GM18499 (cell line): ENCODE measurements around the gene HS6ST3.
A peak's percentile ranks its signal among the peaks of the same experiment; 100 is the strongest.
"Not testable (repeated sequence)": the region's sequence is repeated elsewhere in the genome, so short reads cannot be mapped to it uniquely, and the experiment has no call there.

ENCODE experiments used
- ATAC-seq: cut with Tn5 transposase; IDR thresholded peaks from one replicate; pipeline ENCODE4 v1.9.1; 2021; ENCODE audit warnings: moderate number of reproducible peaks; ENCODE audit not compliant: insufficient read depth, unreplicated experiment

HS6ST3 gene

GRCh38 chr13:96771486-96772367 is 681.8 kb downstream of the HS6ST3 start:
- peak; percentile 96 for ATAC-seq

GRCh38 chr13:96772426-96772825 is 682.5 kb downstream of the HS6ST3 start:
- ATAC-seq = no peak

DNA sequence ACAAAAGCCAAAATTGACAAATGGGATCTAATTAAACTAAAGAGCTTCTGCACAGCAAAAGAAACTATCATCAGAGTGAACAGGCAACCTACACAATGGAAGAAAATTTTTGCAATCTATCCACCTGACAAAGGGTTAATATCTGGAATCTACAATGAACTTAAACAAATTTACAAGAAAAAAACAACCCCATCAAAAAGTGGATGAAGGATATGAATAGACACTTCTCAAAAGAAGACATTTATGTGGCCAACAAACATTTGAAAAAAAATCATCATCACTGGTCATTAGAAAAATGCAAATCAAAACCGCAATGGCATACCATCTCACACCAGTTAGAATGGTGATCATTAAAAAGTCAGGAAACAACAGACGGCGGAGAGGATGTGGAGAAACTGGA is 688.4 kb downstream of the HS6ST3 start:
- ATAC-seq = not testable (repeated sequence)

GRCh38 chr13:96779691-96780090 is 689.8 kb downstream of the HS6ST3 start:
- no peak for ATAC-seq

GRCh38 chr13:96780105-96780504 is 690.2 kb downstream of the HS6ST3 start:
- no peak for ATAC-seq

DNA sequence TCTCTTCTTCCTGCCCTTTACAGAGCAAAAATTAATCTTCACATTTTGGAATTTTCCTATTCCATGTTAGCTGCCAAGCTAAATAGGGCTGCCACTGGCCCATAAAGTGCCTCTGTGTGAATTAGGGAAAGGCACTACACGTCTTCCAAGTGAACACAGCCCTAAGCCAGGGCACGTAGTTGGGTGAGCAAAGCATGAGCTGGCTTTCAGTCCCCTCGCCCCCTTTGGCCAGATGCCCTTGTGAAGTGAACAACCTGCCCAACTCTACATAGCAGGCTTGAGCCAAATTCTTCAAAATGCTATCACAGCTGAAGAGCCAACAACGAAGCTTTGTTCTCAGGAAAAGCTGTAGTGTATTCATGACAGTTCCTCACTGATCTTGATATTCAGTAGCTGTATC is 691.2 kb downstream of the HS6ST3 start:
- no peak for ATAC-seq

GRCh38 chr13:96782186-96782585 is 692.3 kb downstream of the HS6ST3 start:
- no peak for ATAC-seq

DNA sequence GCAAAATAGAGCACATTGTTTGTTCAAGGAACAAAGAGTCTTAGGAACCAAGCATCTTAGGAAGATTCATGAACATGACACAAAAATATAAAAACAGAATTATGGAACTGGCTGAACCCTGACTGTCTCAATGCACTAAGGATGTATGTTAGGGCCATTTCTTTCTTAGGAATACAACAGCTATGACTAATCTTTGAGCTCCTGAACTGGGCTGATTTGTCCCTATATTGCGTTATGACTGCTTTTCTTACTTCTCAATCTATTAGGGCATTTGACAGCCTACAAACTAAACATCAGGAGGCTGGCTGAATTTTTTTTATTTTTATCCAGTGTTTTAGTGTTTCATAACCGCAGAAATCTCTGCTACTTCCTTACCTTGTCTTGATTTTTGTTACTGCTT is 693.1 kb downstream of the HS6ST3 start:
- ATAC-seq = no peak

GRCh38 chr13:96783511-96783910 is 693.6 kb downstream of the HS6ST3 start:
- ATAC-seq = no peak

GRCh38 chr13:96785986-96786385 is 696.1 kb downstream of the HS6ST3 start:
- ATAC-seq = no peak

DNA sequence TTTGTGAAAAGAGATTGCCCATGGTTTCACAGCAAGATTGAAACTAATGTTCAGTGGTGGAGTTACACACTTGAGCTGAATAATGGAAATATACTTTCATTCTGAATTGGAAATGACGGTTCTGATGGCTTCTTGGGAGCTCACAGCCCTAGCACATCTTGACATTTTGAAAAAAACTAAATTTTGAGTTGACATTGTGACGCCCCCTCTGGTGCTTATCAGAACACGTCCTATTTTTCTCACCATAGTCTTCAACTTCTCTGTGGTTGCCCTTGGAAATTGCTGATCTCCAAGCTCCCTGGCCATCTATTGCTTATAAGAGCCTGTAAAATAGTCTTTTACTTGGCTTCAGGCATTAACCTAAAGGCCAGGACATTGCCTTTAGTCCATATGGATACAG is 702.3 kb downstream of the HS6ST3 start:
- ATAC-seq = no peak

DNA sequence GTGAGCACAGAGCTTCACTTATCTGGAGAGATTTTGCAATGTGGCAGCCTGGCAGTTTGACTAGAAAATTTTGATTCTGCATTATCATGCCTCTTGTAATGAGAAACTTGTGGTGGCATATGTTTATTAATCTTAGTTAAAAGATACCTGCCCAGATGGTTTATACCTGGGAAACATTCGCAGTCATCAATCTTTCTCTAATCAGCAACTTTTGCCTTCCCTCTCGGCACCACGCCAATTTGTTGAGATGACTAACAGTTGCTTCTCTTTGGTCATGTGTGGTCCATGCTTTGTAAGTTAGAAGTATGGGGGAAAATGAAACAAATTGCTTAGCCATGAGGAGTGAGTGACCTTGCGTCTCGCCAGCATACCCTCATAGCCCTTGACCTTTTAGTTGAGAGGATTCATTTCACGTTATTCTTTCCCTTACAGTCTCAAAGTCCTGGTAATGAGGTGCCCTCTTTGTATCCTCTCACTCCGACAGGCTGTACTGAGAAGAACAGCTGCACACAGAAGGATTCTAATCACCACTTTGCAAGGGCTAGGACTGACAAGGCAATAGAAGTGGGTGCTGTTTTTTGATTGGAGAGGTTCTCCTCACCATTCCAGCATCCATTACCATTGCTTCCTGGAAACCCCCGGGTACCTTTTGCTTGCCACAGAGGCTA is 703.0 kb downstream of the HS6ST3 start:
- no peak for ATAC-seq

DNA sequence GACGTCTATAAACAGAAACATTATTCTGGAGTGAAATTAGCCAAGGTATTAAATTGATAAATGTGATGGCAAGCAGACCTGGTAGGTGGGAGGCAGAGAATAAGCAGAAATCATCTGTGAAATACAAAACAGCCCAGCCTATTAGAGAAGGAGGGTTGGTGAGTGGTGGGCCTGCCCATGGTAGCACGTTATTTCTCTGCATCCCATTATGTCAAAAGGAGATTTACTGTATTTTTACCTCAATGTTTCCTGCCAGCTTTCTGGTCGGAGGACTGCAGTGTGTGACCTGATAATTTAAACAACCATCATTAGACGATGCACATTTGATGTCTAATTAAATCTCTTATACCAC is 703.5 kb downstream of the HS6ST3 start:
- ATAC-seq = no peak

DNA sequence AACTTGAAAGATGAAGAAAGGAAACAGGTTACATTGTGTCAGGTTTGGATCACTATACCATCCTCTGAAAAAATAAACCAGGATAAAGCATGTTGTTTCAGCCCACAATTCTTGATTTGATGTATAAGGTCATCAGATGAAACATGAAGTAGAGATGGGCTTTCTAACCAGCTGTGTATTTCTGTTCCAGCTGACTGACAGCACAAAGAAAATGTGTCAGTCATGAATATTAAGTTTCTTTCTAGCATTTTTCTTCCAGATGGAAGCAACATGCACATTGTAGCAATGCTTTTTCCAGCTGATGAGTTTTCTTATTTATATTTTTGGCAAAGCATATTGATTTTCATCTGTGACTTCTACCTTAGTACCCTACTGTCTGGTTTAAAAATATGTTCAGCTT is 704.8 kb downstream of the HS6ST3 start:
- ATAC-seq = no peak

DNA sequence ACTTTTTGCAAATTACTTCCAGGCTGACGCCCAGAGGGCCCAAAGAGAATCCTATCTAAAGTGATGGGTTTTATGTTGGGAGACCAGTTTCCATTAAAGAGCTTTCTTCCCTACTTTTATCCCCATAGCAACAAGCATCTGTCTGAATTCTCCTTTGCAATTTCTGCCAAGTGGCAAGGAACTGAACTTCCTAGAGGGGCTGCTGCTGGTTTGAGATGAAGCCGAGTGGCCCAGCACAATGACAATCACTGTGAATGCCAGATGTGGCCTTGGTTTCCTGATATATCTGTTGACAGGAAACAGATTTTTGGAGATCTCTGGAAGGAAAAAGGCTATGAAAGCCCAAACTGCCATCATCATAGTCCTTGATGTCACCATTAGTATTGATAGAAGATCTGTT is 705.8 kb downstream of the HS6ST3 start:
- no peak for ATAC-seq

- no peak for ATAC-seq
Observed at GRCh38 chr13:96796091-96796633, 706.3 kb downstream of the HS6ST3 start.

DNA sequence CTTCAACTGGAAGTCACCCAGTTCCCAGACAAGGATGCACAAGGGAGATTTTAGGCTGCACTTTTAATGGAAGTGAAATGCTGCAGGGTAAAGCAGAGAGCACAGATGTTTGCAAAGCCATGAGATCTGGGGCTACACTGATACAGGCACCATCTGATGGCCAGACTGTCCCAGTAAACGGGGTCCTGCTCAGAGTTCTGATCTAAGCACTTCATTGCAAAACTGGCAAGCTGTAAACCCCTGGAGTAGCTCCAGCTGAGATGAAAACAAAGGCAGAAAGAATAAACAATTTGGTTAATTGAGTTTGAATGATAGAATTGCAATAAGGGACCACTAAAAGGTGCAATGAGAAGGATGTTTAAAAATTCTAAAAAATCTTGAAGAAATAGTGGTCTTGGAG is 707.2 kb downstream of the HS6ST3 start:
- no peak for ATAC-seq

DNA sequence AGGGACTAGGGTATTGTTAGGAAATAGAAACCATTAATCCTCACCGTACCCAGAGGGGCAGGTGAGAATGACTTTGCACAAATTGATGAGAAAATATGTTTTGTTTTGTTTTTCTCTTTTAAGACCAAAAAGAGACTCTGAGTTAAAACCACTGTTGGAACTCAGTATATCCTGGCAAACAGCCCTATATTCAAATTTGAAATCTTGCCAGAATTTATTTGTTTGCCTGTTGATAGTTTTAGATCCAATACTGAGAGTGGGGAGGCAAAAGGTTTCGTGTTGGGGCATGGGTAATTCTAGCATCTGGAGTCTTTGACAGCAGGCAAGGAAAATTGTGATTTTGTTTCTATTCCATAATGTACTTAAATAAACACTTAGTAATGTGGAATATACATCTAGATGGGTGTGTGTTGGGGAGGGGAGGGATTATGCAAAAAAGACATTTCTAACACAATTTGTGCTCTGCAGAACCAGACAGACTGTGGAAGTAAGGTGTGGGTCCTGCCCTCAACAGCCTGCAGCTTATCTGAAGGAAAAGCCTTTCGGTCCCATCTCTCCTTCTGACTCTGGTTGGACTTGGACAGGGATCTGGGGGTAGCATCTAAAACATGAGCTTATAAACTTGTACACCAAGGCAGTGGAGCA is 713.7 kb downstream of the HS6ST3 start:
- ATAC-seq = no peak

DNA sequence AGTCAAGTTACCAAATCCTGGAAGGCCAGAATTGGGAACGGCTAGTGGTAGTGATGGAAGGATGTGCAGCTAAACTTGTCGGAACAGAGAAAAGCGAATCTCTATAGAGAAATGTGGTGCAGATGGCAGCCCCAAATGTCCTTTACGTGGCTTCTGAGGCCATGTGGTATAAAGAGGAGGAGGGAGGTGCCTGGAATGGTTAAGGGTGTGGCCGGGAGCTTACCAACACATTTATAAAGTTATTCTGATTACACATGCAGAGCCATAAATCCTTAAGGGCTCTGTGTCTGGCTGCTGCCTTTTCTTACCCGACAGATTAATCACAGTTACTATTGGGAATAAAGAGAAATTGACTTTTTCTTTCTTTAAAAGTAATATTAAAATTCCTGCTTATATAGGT is 714.3 kb downstream of the HS6ST3 start:
- ATAC-seq = no peak

DNA sequence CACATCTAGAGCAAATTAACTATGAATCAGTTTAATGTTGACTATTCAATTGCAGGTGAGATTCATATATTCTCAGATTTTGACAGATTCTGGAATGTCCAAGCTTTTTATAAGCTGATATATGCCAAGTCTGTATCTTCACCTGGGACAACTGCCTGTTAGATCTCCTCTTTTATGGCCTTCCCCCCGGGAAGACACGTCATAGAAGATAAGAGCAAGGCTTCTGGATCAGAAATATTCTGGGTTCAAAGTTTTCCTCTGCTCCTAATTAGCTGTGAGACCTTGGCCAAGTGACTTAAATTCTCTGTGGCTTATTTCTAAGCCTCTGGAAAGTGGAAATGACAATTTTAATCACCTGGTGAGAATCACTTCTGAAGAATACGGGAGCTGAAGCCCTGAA is 716.8 kb downstream of the HS6ST3 start:
- ATAC-seq = no peak
